ENCODE results near the gene RPTOR. TPM values are rescaled to one million over a fixed set of nuclear protein-coding genes. Genes with fewer than 3 reads are reported as not detected.
"Not testable (repeated sequence)": the region's sequence is repeated elsewhere in the genome, so short reads cannot be mapped to it uniquely, and the experiment has no call there.

The RPTOR gene
- total RNA-seq, 2 experiments from 2014 or later: 45.3 to 49.1 TPM

DNA sequence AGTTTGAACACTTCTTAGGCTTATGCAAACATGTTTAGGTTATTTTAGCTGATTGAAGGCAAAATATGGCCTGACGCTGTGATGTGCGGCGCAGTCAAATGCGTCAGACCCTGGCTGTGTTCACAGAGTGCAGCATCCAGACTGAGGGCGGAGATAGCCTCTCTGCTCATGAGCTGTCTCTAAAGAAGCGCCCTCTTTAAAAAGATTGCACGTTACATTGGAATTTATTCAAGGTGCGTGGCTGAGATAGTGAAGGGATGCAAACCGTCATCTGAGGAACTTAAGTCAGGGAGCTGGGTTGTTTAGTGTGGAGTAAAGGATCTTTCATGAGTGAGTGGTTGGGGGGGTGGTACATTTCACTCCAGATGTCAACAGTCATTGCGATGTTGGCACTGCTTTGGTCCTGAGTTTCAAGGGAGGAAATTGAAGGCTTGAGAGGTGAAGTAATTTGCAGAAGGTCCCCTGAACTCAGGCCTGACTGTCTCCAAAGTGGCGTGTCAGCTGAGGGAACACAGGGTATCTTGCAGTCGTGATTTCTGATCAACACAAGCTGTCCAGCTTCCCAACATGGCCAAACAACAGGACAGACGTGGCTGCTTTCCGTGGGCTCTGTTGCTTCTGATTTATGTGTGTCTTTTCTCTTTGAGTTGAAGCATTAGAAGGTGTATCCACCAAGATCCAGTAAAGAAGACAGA lies 33.4 kb downstream of the RPTOR start:
- POLR2A ChIA-PET: no interaction called here
- peaks cover under 1% of the 10 kb centered on the region for H3K9me3 Mint-ChIP-seq

DNA sequence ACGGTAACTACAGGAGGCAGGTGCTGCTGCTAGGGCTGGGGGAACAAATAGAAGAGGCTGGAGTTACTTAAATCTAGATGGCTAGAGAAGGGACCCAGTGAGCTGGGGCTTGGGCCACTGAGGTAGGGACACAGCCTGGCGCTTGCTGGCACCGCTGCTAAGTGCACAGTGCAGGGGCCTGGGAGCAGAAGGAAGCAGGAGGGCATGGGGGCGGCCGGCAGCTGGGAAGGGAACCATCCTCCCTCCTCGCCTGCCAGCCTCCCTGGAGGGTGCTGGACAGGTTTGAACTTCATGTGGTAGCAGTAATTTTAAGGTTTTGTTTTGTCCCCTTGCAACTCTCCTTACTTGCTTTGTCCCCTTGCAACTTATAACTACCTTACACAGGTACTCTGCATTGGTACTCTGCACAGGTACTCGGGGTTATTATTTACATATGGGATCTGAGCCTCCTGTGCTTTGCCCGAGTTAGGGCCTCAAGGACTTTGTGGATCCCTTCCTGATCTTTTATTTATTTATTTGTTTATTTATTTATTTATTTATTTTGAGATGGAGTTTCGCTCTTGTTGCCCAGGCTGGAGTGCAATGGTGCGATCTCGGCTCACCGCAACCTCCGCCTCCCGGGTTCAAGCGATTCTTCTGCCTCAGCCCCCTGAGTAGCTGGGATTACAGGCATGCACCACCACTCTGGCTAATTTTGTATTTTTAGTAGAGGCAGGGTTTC lies 34.2 kb downstream of the RPTOR start:
- intact Hi-C loops (cut with micrococcal nuclease): loop anchor here (5.0 kb wide), 1 partner anchor 152 kb away; no protein-coding TSS in a partner anchor
- CTCF ChIA-PET: interaction anchor here (2.2 kb wide), 1 partner anchor 320 kb away, joined by 7 read pairs; no protein-coding TSS in a partner anchor

More for the DNA sequence above, 33.4 kb downstream of the RPTOR start:
- intact Hi-C loops (cut with micrococcal nuclease): loop anchor here (5.0 kb wide), 1 partner anchor 151 kb away; no protein-coding TSS in a partner anchor
- H3K36me3 Mint-ChIP-seq (ENCODE audit: low read depth): peaks cover 5% of the 10 kb centered on the region
- ATAC-seq (no peak), DNase-seq (no peak)
- H3K4me3 Mint-ChIP-seq: no peak overlapping the region
- CTCF ChIA-PET: interaction anchor here (1.0 to 2.2 kb wide), 3 partner anchors 14 to 321 kb away, joined by 3 to 7 read pairs (median 4); no protein-coding TSS in a partner anchor
- H3K27me3 Mint-ChIP-seq: no peaks in the 10 kb centered on the region
- no peak overlapping the region for H3K27ac Mint-ChIP-seq
- peaks cover 14% of the 10 kb centered on the region for H3K4me1 Mint-ChIP-seq (ENCODE audit: low read depth)
- TF ChIP-seq, protein P1, sequence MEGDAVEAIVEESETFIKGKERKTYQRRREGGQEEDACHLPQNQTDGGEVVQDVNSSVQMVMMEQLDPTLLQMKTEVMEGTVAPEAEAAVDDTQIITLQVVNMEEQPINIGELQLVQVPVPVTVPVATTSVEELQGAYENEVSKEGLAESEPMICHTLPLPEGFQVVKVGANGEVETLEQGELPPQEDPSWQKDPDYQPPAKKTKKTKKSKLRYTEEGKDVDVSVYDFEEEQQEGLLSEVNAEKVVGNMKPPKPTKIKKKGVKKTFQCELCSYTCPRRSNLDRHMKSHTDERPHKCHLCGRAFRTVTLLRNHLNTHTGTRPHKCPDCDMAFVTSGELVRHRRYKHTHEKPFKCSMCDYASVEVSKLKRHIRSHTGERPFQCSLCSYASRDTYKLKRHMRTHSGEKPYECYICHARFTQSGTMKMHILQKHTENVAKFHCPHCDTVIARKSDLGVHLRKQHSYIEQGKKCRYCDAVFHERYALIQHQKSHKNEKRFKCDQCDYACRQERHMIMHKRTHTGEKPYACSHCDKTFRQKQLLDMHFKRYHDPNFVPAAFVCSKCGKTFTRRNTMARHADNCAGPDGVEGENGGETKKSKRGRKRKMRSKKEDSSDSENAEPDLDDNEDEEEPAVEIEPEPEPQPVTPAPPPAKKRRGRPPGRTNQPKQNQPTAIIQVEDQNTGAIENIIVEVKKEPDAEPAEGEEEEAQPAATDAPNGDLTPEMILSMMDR (IDR thresholded peaks at IDR 0.05): no peak

GRCh38 chr17:80582165-80582564 lies 37.5 kb downstream of the RPTOR start:
- H3K36me3 Mint-ChIP-seq (ENCODE audit: low read depth): peaks cover 5% of the 10 kb centered on the region
- ATAC-seq (no peak), DNase-seq (no peak)
- no peaks in the 10 kb centered on the region for H3K9me3 Mint-ChIP-seq
- ChIA-PET POLR2A (no interaction called here), CTCF (no interaction called here)
- TF ChIP-seq, protein P1 (IDR thresholded peaks at IDR 0.05): no peak
- intact Hi-C loops (cut with micrococcal nuclease): no loop called here
- H3K4me3 Mint-ChIP-seq: no peak overlapping the region
- H3K27me3 Mint-ChIP-seq: no peaks in the 10 kb centered on the region
- no peak overlapping the region for H3K27ac Mint-ChIP-seq
- peaks cover 33% of the 10 kb centered on the region for H3K4me1 Mint-ChIP-seq (ENCODE audit: low read depth)

More for the DNA sequence above, 34.2 kb downstream of the RPTOR start:
- H3K4me1 Mint-ChIP-seq (ENCODE audit: low read depth): peaks cover 20% of the 10 kb centered on the region
- ATAC-seq; DNase-seq; POLR2A ChIA-PET; H3K4me3 Mint-ChIP-seq; H3K27ac Mint-ChIP-seq; H3K9me3 Mint-ChIP-seq; H3K27me3 Mint-ChIP-seq; H3K36me3 Mint-ChIP-seq (ENCODE audit: low read depth): not testable (repeated sequence)

DNA sequence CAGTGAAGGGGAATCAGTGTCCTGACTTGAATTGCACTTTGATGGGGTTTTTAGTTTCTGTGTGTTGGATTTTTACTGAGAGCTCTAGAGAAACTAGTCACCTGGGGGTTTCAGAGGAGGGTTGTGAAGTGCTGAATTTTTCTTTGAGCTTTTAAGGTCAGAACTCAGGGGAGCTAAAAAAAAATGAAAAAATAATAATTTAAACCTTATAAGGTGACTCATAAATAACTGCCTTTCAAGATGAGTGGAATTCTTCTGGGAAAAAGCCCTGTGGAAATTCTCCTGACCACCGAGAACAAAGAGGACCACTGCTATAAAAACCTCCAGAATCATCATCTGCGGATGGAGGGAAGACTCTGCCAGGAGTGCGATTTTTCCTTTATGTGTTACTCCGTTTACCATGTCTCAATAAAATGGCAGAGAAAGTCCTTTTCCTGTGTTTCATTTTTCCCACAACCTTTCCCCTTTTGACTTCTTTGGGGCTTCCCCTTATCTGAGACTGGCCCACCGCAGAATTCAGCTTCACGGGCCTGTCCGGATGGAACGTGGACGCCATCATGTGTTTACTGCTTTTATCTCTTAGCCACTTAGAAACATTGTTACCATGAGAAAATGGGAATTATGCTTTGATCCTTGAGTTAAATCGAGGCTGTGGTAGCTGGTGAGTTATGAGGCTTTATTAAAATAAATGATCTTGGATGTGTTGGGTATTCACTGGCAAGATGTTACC lies 39.7 kb downstream of the RPTOR start:
- CTCF ChIA-PET: interaction anchor here (0.7 to 3.1 kb wide), 3 partner anchors 9 to 157 kb away, joined by 3 to 19 read pairs (median 3); no protein-coding TSS in a partner anchor
- H3K27ac Mint-ChIP-seq: no peak overlapping the region
- peak; percentile 20 for ATAC-seq
- H3K9me3 Mint-ChIP-seq: no peaks in the 10 kb centered on the region
- TF ChIP-seq, protein P1 (IDR thresholded peaks at IDR 0.05): no peak
- H3K27me3 Mint-ChIP-seq: no peaks in the 10 kb centered on the region
- no peak overlapping the region for H3K4me3 Mint-ChIP-seq
- POLR2A ChIA-PET: interaction anchor here (0.6 to 0.9 kb wide), 2 partner anchors 103 to 213 kb away, joined by 3 read pairs; no protein-coding TSS in a partner anchor
- H3K4me1 Mint-ChIP-seq (ENCODE audit: low read depth): peaks cover 41% of the 10 kb centered on the region
- intact Hi-C loops (cut with micrococcal nuclease): no loop called here
- no peak for DNase-seq
- H3K36me3 Mint-ChIP-seq (ENCODE audit: low read depth): peaks cover 5% of the 10 kb centered on the region

Data from activated CD8-positive, alpha-beta T cell treated with anti-CD3 and anti-CD28 coated beads for 36 hours (primary cell).